ENCODE measurements around the gene WFIKKN1. TPM values are rescaled to one million over a fixed set of nuclear protein-coding genes. Genes with fewer than 3 reads are reported as not detected.

Gene WFIKKN1
- total and polyA plus RNA-seq, 2 experiments from 2014 or later, result 0.43 to 0.88 TPM

- H3K4me1 ChIP-seq (ENCODE audit: insufficient read depth), result peaks cover 16% of the 10 kb centered on the region
- no peaks in the 10 kb centered on the region for H3K36me3 ChIP-seq (replicated peaks; ENCODE audit: insufficient read depth, low read depth)
- H3K4me2 ChIP-seq, result no peak overlapping the region
- no peak overlapping the region for H2AFZ ChIP-seq
- H3K9me3 ChIP-seq (ENCODE audit: low read depth), result no peaks in the 10 kb centered on the region
- H3K9me2 ChIP-seq (replicated peaks; ENCODE audit: insufficient read depth), result no peaks in the 10 kb centered on the region
- no peak for TF ChIP-seq EZH2phosphoT487 (IDR thresholded peaks at IDR 0.05; ENCODE audit: low read depth, severe bottlenecking, unreplicated experiment)
- TF ChIP-seq EZH2 (IDR thresholded peaks at IDR 0.05; ENCODE audit: borderline replicate concordance), result no peak
- TF ChIP-seq, protein P1, sequence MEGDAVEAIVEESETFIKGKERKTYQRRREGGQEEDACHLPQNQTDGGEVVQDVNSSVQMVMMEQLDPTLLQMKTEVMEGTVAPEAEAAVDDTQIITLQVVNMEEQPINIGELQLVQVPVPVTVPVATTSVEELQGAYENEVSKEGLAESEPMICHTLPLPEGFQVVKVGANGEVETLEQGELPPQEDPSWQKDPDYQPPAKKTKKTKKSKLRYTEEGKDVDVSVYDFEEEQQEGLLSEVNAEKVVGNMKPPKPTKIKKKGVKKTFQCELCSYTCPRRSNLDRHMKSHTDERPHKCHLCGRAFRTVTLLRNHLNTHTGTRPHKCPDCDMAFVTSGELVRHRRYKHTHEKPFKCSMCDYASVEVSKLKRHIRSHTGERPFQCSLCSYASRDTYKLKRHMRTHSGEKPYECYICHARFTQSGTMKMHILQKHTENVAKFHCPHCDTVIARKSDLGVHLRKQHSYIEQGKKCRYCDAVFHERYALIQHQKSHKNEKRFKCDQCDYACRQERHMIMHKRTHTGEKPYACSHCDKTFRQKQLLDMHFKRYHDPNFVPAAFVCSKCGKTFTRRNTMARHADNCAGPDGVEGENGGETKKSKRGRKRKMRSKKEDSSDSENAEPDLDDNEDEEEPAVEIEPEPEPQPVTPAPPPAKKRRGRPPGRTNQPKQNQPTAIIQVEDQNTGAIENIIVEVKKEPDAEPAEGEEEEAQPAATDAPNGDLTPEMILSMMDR (IDR thresholded peaks at IDR 0.05; ENCODE audit: poor library complexity), result no peak
- no peaks in the 10 kb centered on the region for H3K27me3 ChIP-seq
- H3K79me2 ChIP-seq, result no peaks in the 10 kb centered on the region
- DNase-seq (ENCODE audit: low spot score), result peak; percentile 57
- H3K4me3 ChIP-seq, result no peak overlapping the region
- no peak overlapping the region for H3K27ac ChIP-seq
- peaks cover 6% of the 10 kb centered on the region for H4K20me1 ChIP-seq (ENCODE audit: insufficient read depth, poor library complexity, severe bottlenecking)
- WGBS (ENCODE audit: low lambda C conversion rate, missing lambda C conversion rate), result 94% methylated on average over 49 of the region's 50 CpGs
These were observed 3.1 kb upstream of the WFIKKN1 start for GRCh38 chr16:627454-628239.

- no peaks in the 10 kb centered on the region for H3K27me3 ChIP-seq
- H2AFZ ChIP-seq, result no peak overlapping the region
- H3K9me3 ChIP-seq (ENCODE audit: low read depth), result no peaks in the 10 kb centered on the region
- H3K4me1 ChIP-seq (ENCODE audit: insufficient read depth), result peaks cover 16% of the 10 kb centered on the region
- H3K9me2 ChIP-seq (replicated peaks; ENCODE audit: insufficient read depth), result no peaks in the 10 kb centered on the region
- no peaks in the 10 kb centered on the region for H3K36me3 ChIP-seq (replicated peaks; ENCODE audit: insufficient read depth, low read depth)
- no peaks in the 10 kb centered on the region for H3K79me2 ChIP-seq
- no peak for DNase-seq (ENCODE audit: low spot score)
- H3K27ac ChIP-seq, result no peak overlapping the region
- H4K20me1 ChIP-seq (ENCODE audit: insufficient read depth, poor library complexity, severe bottlenecking), result peaks cover 6% of the 10 kb centered on the region
- WGBS (ENCODE audit: low lambda C conversion rate, missing lambda C conversion rate), result 94% methylated on average over 33 of the region's 33 CpGs
- no peak overlapping the region for H3K4me2 ChIP-seq
- H3K4me3 ChIP-seq, result no peak overlapping the region
- TF ChIP-seq EZH2 (IDR thresholded peaks at IDR 0.05; ENCODE audit: borderline replicate concordance) (no peak), EZH2phosphoT487 (IDR thresholded peaks at IDR 0.05; ENCODE audit: low read depth, severe bottlenecking, unreplicated experiment) (no peak)
- TF ChIP-seq, protein P1 (IDR thresholded peaks at IDR 0.05; ENCODE audit: poor library complexity), result no peak
These were observed 2.3 kb upstream of the WFIKKN1 start for GRCh38 chr16:628321-629061.

DNA sequence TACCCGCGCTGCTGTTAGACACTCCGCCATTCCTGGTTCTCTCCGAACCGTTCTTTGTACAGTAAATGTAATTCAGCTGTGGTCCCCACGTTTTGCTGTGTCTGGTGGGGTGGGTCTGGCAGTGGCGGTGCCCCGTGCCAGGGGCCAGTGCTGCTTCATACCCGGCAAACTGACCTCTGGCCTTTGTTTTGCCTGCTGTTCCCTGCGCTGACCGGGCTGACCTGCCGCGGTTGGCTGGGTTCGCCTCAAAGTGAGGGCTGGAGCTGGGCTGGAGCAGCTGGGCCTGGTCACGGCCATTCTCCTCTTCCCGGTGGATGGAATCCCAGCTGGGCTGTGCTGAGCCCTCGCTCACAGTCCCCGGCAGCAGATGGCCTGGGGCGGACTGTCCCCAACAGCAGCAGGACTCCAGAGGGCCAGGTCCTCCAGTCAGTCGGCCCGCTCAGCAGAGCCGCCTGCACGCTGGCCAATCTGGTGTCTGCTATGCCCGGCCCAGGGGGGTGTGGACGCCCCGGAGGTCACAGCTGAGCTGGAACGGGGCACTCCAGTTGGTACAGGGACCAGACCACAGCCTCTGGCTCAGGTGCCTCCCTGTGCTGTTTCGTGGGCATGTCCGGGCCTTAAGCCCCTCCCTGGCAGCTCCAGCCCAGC lies 1.5 kb upstream of the WFIKKN1 start:
- Histone ChIP-seq H3K4me1 (ENCODE audit: insufficient read depth) (peaks cover 16% of the 10 kb centered on the region), H2AFZ (no peak overlapping the region), H3K4me3 (no peak overlapping the region), H3K9me3 (ENCODE audit: low read depth) (no peaks in the 10 kb centered on the region), H3K79me2 (no peaks in the 10 kb centered on the region), H3K9me2 (replicated peaks; ENCODE audit: insufficient read depth) (no peaks in the 10 kb centered on the region), H3K27me3 (no peaks in the 10 kb centered on the region), H4K20me1 (ENCODE audit: insufficient read depth, poor library complexity, severe bottlenecking) (peaks cover 2% of the 10 kb centered on the region), H3K27ac (no peak overlapping the region), H3K36me3 (replicated peaks; ENCODE audit: insufficient read depth, low read depth) (no peaks in the 10 kb centered on the region), H3K4me2 (no peak overlapping the region)
- 67% methylated on average over 27 of the region's 29 CpGs for WGBS (ENCODE audit: low lambda C conversion rate, missing lambda C conversion rate)
- DNase-seq (ENCODE audit: low spot score), result no peak
- TF ChIP-seq, protein P1 (IDR thresholded peaks at IDR 0.05; ENCODE audit: poor library complexity), result no peak
- TF ChIP-seq EZH2phosphoT487 (IDR thresholded peaks at IDR 0.05; ENCODE audit: low read depth, severe bottlenecking, unreplicated experiment) (no peak), EZH2 (IDR thresholded peaks at IDR 0.05; ENCODE audit: borderline replicate concordance) (no peak)
